Skeletal muscle cell (primary cell): ENCODE data around the gene CACNB4.
"Not testable (repeated sequence)": the region's sequence is repeated elsewhere in the genome, so short reads cannot be mapped to it uniquely, and the experiment has no call there.

Source experiments
- DNase-seq: peaks from one replicate; pipeline ENCODE4 v3.0.0-alpha.2; 2010; ENCODE audit warnings: low read depth
- H3K4me3 ChIP-seq: 2 replicates; pipeline ENCODE4 v1.5.1; 2011; ENCODE audit warnings: low read depth, mild to moderate bottlenecking, control low read depth, low read length, moderate library complexity

The CACNB4 gene

GRCh38 chr2:152030596-152031328 lies 68.1 kb downstream of the CACNB4 start:
- not testable (repeated sequence) for DNase-seq, H3K4me3 ChIP-seq

GRCh38 chr2:152028182-152028862 lies 70.5 kb downstream of the CACNB4 start:
- DNase-seq: peak; percentile 2

GRCh38 chr2:152025678-152026287 lies 73.1 kb downstream of the CACNB4 start:
- H3K4me3 ChIP-seq: peak overlapping the region; percentile 19
- DNase-seq: peak; percentile 18

More at GRCh38 chr2:152028182-152028862, 70.5 kb downstream of the CACNB4 start:
- H3K4me3 ChIP-seq: no peak overlapping the region

- H3K4me3 ChIP-seq: no peak overlapping the region
- DNase-seq: no peak
Measured at GRCh38 chr2:152024477-152024876, 74.4 kb downstream of the CACNB4 start.

- no peak for DNase-seq
- no peak overlapping the region for H3K4me3 ChIP-seq
Measured at GRCh38 chr2:152022090-152022489, 76.8 kb downstream of the CACNB4 start.

GRCh38 chr2:152021001-152021400 lies 77.8 kb downstream of the CACNB4 start:
- DNase-seq, H3K4me3 ChIP-seq: not testable (repeated sequence)

- no peak for DNase-seq
- no peak overlapping the region for H3K4me3 ChIP-seq
Measured at GRCh38 chr2:152019732-152020131, 79.1 kb downstream of the CACNB4 start.

- no peak for DNase-seq
- no peak overlapping the region for H3K4me3 ChIP-seq
Measured at GRCh38 chr2:152016181-152017120, 82.4 kb downstream of the CACNB4 start.

- no peak for DNase-seq
- no peak overlapping the region for H3K4me3 ChIP-seq
Measured at GRCh38 chr2:152015552-152015951, 83.3 kb downstream of the CACNB4 start.

GRCh38 chr2:152012697-152013096 lies 86.1 kb downstream of the CACNB4 start:
- no peak for DNase-seq
- no peak overlapping the region for H3K4me3 ChIP-seq

- DNase-seq: no peak
- no peak overlapping the region for H3K4me3 ChIP-seq
Measured at GRCh38 chr2:152011724-152012123, 87.1 kb downstream of the CACNB4 start.

GRCh38 chr2:152005607-152006006 lies 93.2 kb downstream of the CACNB4 start:
- H3K4me3 ChIP-seq: no peak overlapping the region
- no peak for DNase-seq

GRCh38 chr2:152003283-152003682 lies 95.6 kb downstream of the CACNB4 start:
- DNase-seq, H3K4me3 ChIP-seq: not testable (repeated sequence)

GRCh38 chr2:151999053-151999452 lies 99.8 kb downstream of the CACNB4 start:
- no peak for DNase-seq
- no peak overlapping the region for H3K4me3 ChIP-seq

GRCh38 chr2:151996243-151997003 lies 102.4 kb downstream of the CACNB4 start:
- no peak for DNase-seq
- no peak overlapping the region for H3K4me3 ChIP-seq

GRCh38 chr2:151995161-151995557 lies 103.7 kb downstream of the CACNB4 start:
- H3K4me3 ChIP-seq: no peak overlapping the region
- no peak for DNase-seq

- H3K4me3 ChIP-seq, DNase-seq: not testable (repeated sequence)
Measured at GRCh38 chr2:151994178-151994577, 104.7 kb downstream of the CACNB4 start.

GRCh38 chr2:151991010-151991409 lies 107.8 kb downstream of the CACNB4 start:
- H3K4me3 ChIP-seq: no peak overlapping the region
- DNase-seq: no peak

- DNase-seq: no peak
Measured at GRCh38 chr2:151989378-151989777, 109.5 kb downstream of the CACNB4 start.

More at GRCh38 chr2:151989378-151989777, 109.5 kb downstream of the CACNB4 start:
- no peak overlapping the region for H3K4me3 ChIP-seq
